Lung (tissue), 12 donors: ENCODE measurements around the gene MYT1. TPM values are rescaled to one million over a fixed set of nuclear protein-coding genes. Genes with fewer than 3 reads are reported as not detected.
A peak's percentile ranks its signal among the peaks of the same experiment; 100 is the strongest.

Experiments used
- ATAC-seq: fragments of 200-7000 bp; cut with Tn5 transposase; one replicate; pipeline ENCODE4 v1.9.1; 2020; ENCODE audit warnings: moderate number of reproducible peaks; ENCODE audit not compliant: insufficient read depth, low FRiP score
- DNase-seq, 3 donors: peaks; one replicate each; pipeline ENCODE4 v3.0.0-alpha.2; 2013 to 2017
- H3K27ac ChIP-seq, 2 donors: one replicate each; pipeline ENCODE4 v1.5.1; 2013; ENCODE audit warnings: mild to moderate bottlenecking in 2 of 2, moderate library complexity in 2 of 2, control low read depth in 1 of 2, inconsistent platforms in 1 of 2, low read depth in 1 of 2, low read length in 1 of 2
- H3K27me3 ChIP-seq, 3 donors: one replicate each; pipeline ENCODE4 v1.5.1; 2013; ENCODE audit warnings: low read length in 2 of 3; ENCODE audit not compliant: control insufficient read depth in 3 of 3, insufficient read depth in 3 of 3
- H3K36me3 ChIP-seq, 4 donors: one replicate each; pipeline ENCODE4 v1.5.1; 2013; ENCODE audit warnings: low read length in 4 of 4, mild to moderate bottlenecking in 1 of 4, moderate library complexity in 1 of 4; ENCODE audit not compliant: control insufficient read depth in 4 of 4, insufficient read depth in 4 of 4
- H3K4me1 ChIP-seq, 5 donors: one replicate each; pipeline ENCODE4 v1.5.1; 2013; ENCODE audit warnings: low read length in 5 of 5, mild to moderate bottlenecking in 2 of 5, moderate library complexity in 1 of 5; ENCODE audit not compliant: control insufficient read depth in 5 of 5, insufficient read depth in 5 of 5
- H3K4me3 ChIP-seq: one replicate; pipeline ENCODE4 v1.5.1; 2013; ENCODE audit warnings: mild to moderate bottlenecking, control low read depth, moderate library complexity
- H3K9ac ChIP-seq, 2 donors: one replicate each; pipeline ENCODE4 v1.5.1; 2013; ENCODE audit warnings: low read length in 2 of 2, control low read depth in 1 of 2; ENCODE audit not compliant: insufficient read depth in 1 of 2
- H3K9me3 ChIP-seq, 4 donors: one replicate each; pipeline ENCODE4 v1.5.1; 2013; ENCODE audit warnings: low read length in 3 of 4, mild to moderate bottlenecking in 1 of 4, moderate library complexity in 1 of 4; ENCODE audit not compliant: control insufficient read depth in 4 of 4, insufficient read depth in 3 of 4
- CTCF ChIP-seq: IDR thresholded peaks from 2 replicates; pipeline ENCODE4 v1.5.1; 2012; ENCODE audit warnings: mild to moderate bottlenecking; ENCODE audit errors: control extremely low read depth, extremely low read depth
- WGBS, 2 donors: extraction: QIAGEN DNeasy Blood & Tissue Kit; methylation state at CpG; one replicate each; pipeline ENCODE4 v1.1.7; 2013; 5-methylcytosine and 5-hydroxymethylcytosine counted together
- polyA plus RNA-seq, 2 donors: library from polyadenylated mRNA; stranded (reverse); fragments of 200-250 nt; gene quantifications; one replicate each; pipeline ENCODE4 v1.2.1, GENCODE V29; 2013
- total RNA-seq, 2 donors: library from RNA; depleted of rRNA in 1 of 2; stranded (reverse); fragments of >200 nt in 1 of 2; gene quantifications; one replicate each; pipeline ENCODE4 v1.2.1, GENCODE V29; 2014 to 2021
- donor health status: control.
- donor health status: control.
- donor health status: Bipolar disorder and iron deficiency.
- donor health status: healthy.
- donor health status: DM: yes; HTN: yes; CAD: no.

Gene MYT1
- total and polyA plus RNA-seq, 4 donors = 0.03 to 0.40 (median 0.10) TPM; not detected in 1

GRCh38 chr20:64253443-64253842 lies 89.2 kb downstream of the MYT1 start:
- no peak overlapping the region for H3K27ac ChIP-seq
- no peak overlapping the region for H3K9ac ChIP-seq
- H3K4me1 ChIP-seq = peaks cover 0 to 22% (median 11%) of the 10 kb centered on the region in 5 donors
- no peaks in the 10 kb centered on the region for H3K9me3 ChIP-seq
- H3K36me3 ChIP-seq = no peaks in the 10 kb centered on the region
- no peak for TF ChIP-seq CTCF
- no peak for DNase-seq
- 83 to 94% methylated on average over 4 of the region's 4 CpGs for WGBS, 2 donors
- no peak for ATAC-seq
- H3K27me3 ChIP-seq = peaks cover 0 to 15% (median 13%) of the 10 kb centered on the region in 3 donors
- no peak overlapping the region for H3K4me3 ChIP-seq

GRCh38 chr20:64254156-64254555 lies 89.9 kb downstream of the MYT1 start:
- no peaks in the 10 kb centered on the region for H3K36me3 ChIP-seq
- WGBS, 2 donors = 91 to 93% methylated on average over 5 of the region's 5 CpGs
- no peak overlapping the region for H3K4me3 ChIP-seq
- H3K9me3 ChIP-seq = no peaks in the 10 kb centered on the region
- ATAC-seq (no peak), DNase-seq (no peak)
- H3K27ac ChIP-seq = no peak overlapping the region
- H3K9ac ChIP-seq = no peak overlapping the region
- H3K27me3 ChIP-seq = peaks cover 0 to 15% (median 11%) of the 10 kb centered on the region in 3 donors
- peaks cover 0 to 22% (median 11%) of the 10 kb centered on the region in 5 donors for H3K4me1 ChIP-seq
- TF ChIP-seq CTCF = no peak

GRCh38 chr20:64254571-64255360 lies 90.5 kb downstream of the MYT1 start:
- ATAC-seq (no peak), DNase-seq (no peak)
- no peaks in the 10 kb centered on the region for H3K36me3 ChIP-seq
- peaks cover 0 to 22% (median 11%) of the 10 kb centered on the region in 5 donors for H3K4me1 ChIP-seq
- WGBS, 2 donors = 77% methylated on average over 28 of the region's 28 CpGs
- H3K9ac ChIP-seq = no peak overlapping the region
- peaks cover 0 to 15% (median 10%) of the 10 kb centered on the region in 3 donors for H3K27me3 ChIP-seq
- peak overlapping the region; percentile 86 for H3K4me3 ChIP-seq
- no peak for TF ChIP-seq CTCF
- H3K27ac ChIP-seq = peak overlapping the region; percentile 89 to 94
- H3K9me3 ChIP-seq = no peaks in the 10 kb centered on the region
